Caco-2 (cell line): ENCODE measurements around the gene POGZ. TPM values are rescaled to one million over a fixed set of nuclear protein-coding genes. Genes with fewer than 3 reads are reported as not detected.
"Not testable (repeated sequence)": the region's sequence is repeated elsewhere in the genome, so short reads cannot be mapped to it uniquely, and the experiment has no call there.

ENCODE experiments used
- BruUV-seq: library from RNA; stranded (reverse); fragments of 400-500 nt; replicated peaks from 2 replicates; lab custom pipeline; 2021; lab: Mats Ljungman, UMichigan
- CTCF ChIA-PET: fragments of 300-600 bp; sonication (Branson Sonifier 250); formaldehyde crosslinking; loops from one replicate; lab custom pipeline; 2022; ENCODE audit warnings: antibody characterized with exemption; lab: Charles Lee
- POLR2A ChIA-PET: fragments of 300-600 bp; sonication (Branson Sonifier 250); formaldehyde crosslinking; loops from one replicate; lab custom pipeline; 2022; ENCODE audit warnings: antibody characterized with exemption; lab: Charles Lee
- DNase-seq, 2 experiments: peaks; one replicate each; pipeline versions ENCODE4 v3.0.0 to v3.0.0-alpha.2; 2020 to 2022
- H3K27me3 ChIP-seq: replicated peaks from 2 replicates; pipeline ENCODE4 v1.6.0; 2011; ENCODE audit warnings: low read length; ENCODE audit not compliant: control insufficient read depth, insufficient read depth
- H3K36me3 ChIP-seq: 2 replicates; pipeline ENCODE4 v1.5.1; 2011; ENCODE audit warnings: low read length; ENCODE audit not compliant: control insufficient read depth, insufficient read depth
- H3K4me1 ChIP-seq: fragments of 250-450 bp; sonication (Bioruptor Pico); 2 replicates; pipeline ENCODE4 v1.5.1; 2020; ENCODE audit warnings: mild to moderate bottlenecking
- H3K4me3 ChIP-seq: 2 replicates; pipeline ENCODE4 v1.5.1; 2011; ENCODE audit warnings: low read depth, mild to moderate bottlenecking, control low read depth, low read length
- H3K9me3 ChIP-seq: fragments of 250-450 bp; sonication (Bioruptor Pico); 2 replicates; pipeline ENCODE4 v1.5.1; 2020; ENCODE audit warnings: mild to moderate bottlenecking, moderate library complexity
- H3K27ac Mint-ChIP-seq: one replicate; pipeline ENCODE4 v1.8.0; 2022; ENCODE audit warnings: mixed read lengths; ENCODE audit not compliant: unreplicated experiment
- H3K27me3 Mint-ChIP-seq: one replicate; pipeline ENCODE4 v1.8.0; 2022; ENCODE audit warnings: mixed read lengths; ENCODE audit not compliant: insufficient read depth, unreplicated experiment
- H3K36me3 Mint-ChIP-seq: one replicate; pipeline ENCODE4 v1.8.0; 2022; ENCODE audit warnings: mild to moderate bottlenecking, mixed read lengths; ENCODE audit not compliant: insufficient read depth, unreplicated experiment
- H3K4me1 Mint-ChIP-seq: one replicate; pipeline ENCODE4 v1.8.0; 2022; ENCODE audit warnings: low read depth, mixed read lengths; ENCODE audit not compliant: unreplicated experiment
- H3K4me3 Mint-ChIP-seq: one replicate; pipeline ENCODE4 v1.8.0; 2022; ENCODE audit warnings: mild to moderate bottlenecking, moderate library complexity, mixed read lengths; ENCODE audit not compliant: unreplicated experiment
- H3K9me3 Mint-ChIP-seq: one replicate; pipeline ENCODE4 v1.8.0; 2022; ENCODE audit warnings: mixed read lengths; ENCODE audit not compliant: unreplicated experiment
- CTCF ChIP-seq, 2 experiments: fragments of 200-600 bp in 1 of 2; IDR thresholded peaks; 1 replicate in 1 of 2; 2 replicates in 1 of 2; pipeline versions ENCODE4 v1.5.1 to v1.8.0; 2011 to 2022; ENCODE audit warnings: antibody characterized with exemption in 1 of 2, control low read depth in 1 of 2, inconsistent platforms in 1 of 2, low read depth in 1 of 2, low read length in 1 of 2, mild to moderate bottlenecking in 1 of 2, moderate library complexity in 1 of 2; ENCODE audit not compliant: insufficient read depth in 1 of 2, severe bottlenecking in 1 of 2, unreplicated experiment in 1 of 2
- intact Hi-C: fragments of 100-400 bp; cut with micrococcal nuclease; formaldehyde crosslinking; loops from one replicate; pipeline ENCODE4 v1.10.0; 2022; ENCODE audit not compliant: unreplicated experiment
- total RNA-seq: library from RNA; stranded (reverse); gene quantifications from 2 replicates; pipeline ENCODE4 v1.2.3, GENCODE V29; 2022

Gene POGZ
- total RNA-seq, 1 experiment from 2014 or later = 80.0 TPM

DNA sequence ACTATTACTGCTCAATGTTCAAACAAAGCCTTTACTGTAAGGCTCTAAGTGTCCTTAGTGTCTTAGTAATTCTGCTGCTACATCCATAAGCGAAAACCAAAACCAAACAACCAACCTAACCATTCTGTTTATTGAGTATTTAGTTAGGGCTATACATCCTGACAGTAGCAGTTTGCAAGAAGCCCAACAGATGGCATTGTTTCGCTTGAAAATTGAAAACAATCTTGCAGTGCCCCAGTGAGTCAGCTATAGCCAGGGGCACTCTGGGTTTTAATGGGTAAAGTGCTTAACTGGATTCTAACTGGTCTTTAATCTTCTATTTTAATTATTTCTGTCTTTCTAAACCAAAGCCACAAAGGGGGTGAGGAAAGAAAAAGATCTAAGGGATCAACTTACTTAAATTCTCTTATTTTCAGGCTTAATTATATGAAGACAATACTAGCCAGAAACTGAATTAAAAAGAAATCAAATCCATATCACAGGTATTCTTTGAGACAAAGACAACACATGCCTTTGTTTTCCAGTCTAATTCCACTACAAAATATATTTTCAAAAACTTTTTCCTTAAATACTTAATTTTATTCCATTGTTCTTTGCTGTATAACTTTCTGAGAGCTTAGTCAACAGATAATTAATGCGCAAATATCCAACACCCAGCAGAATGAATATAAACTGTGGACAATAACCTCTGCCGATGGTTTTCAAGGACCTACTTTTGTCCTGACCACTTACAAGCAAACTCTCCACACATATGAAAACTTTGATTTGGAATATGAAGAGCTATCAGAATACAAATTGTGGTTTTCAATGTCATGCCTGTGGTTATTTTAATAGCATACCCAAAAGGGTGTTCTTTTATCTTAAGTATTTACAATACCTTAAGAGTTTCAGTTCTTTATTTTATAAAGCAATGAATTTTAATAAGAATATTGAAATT, 15.2 kb downstream of the POGZ start:
- no TSS peak for BruUV-seq
- intact Hi-C loops = loop anchor here (2.0 to 10.0 kb wide), 3 partner anchors 67 to 293 kb away; partner anchors contain the start of gene CGN
- Mint-ChIP-seq H3K4me3 (no peak overlapping the region), H3K36me3 (peaks cover 23% of the 10 kb centered on the region), H3K27me3 (no peaks in the 10 kb centered on the region), H3K27ac (peak overlapping the region; percentile 70), H3K4me1 (peaks cover 6% of the 10 kb centered on the region), H3K9me3 (no peaks in the 10 kb centered on the region)
- Histone ChIP-seq H3K9me3 (no peaks in the 10 kb centered on the region), H3K4me1 (peaks cover 5% of the 10 kb centered on the region; the same call in 1 of the 2 replicates), H3K27me3 (no peaks in the 10 kb centered on the region), H3K36me3 (peaks cover 3% of the 10 kb centered on the region), H3K4me3 (no peak overlapping the region)
- POLR2A ChIA-PET = interaction anchor here (1.1 kb wide), 1 partner anchor 96 kb away, joined by 6 read pairs; the partner anchor contains the start of gene TUFT1
- peak; percentile 75 to 82 for TF ChIP-seq CTCF (IDR thresholded peaks at IDR 0.05; ENCODE audit: insufficient read depth in 1 of 2, low read depth in 1 of 2, low read length in 1 of 2, severe bottlenecking in 1 of 2, unreplicated experiment in 1 of 2)
- peak; percentile 74 to 80 for DNase-seq
- CTCF ChIA-PET = interaction anchor here (0.6 to 1.1 kb wide), 5 partner anchors 30 to 96 kb away, joined by 3 to 4 read pairs (median 3); partner anchors contain the start of genes CGN and TUFT1

DNA sequence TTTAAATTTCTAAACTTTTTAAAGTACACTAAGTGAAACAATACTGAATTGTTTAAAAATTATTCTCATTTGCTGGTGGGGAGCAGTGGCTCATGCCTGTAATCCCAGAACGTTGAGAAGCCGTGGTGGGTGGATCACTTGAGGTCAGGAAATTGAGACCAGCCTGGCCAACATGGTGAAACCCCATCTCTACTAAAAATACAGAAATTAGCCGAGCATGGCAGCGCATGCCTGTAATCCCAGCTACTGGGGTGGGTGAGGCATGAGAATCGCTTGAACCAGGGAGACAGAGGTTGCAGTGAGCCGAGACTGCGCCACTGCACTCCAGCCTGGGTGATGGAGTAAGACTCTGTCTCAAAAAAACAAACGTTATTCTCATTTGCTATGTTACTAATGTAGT, 21.9 kb downstream of the POGZ start:
- H3K36me3 ChIP-seq = not testable (repeated sequence)

GRCh38 chr1:151436985-151437384, 22.3 kb downstream of the POGZ start:
- Mint-ChIP-seq H3K36me3 (peaks cover 26% of the 10 kb centered on the region), H3K27ac (no peak overlapping the region), H3K4me3 (no peak overlapping the region), H3K4me1 (no peaks in the 10 kb centered on the region), H3K27me3 (no peaks in the 10 kb centered on the region), H3K9me3 (no peaks in the 10 kb centered on the region)
- Histone ChIP-seq H3K27me3 (no peaks in the 10 kb centered on the region), H3K4me3 (no peak overlapping the region), H3K36me3 (peaks cover 3% of the 10 kb centered on the region), H3K4me1 (no peaks in the 10 kb centered on the region), H3K9me3 (no peaks in the 10 kb centered on the region)
- TF ChIP-seq CTCF (IDR thresholded peaks at IDR 0.05; ENCODE audit: insufficient read depth in 1 of 2, low read depth in 1 of 2, low read length in 1 of 2, severe bottlenecking in 1 of 2, unreplicated experiment in 1 of 2) = no peak
- intact Hi-C loops = no loop called here
- ChIA-PET POLR2A (no interaction called here), CTCF (no interaction called here)
- no peak for DNase-seq
- no TSS peak for BruUV-seq

More for the DNA sequence above, 21.9 kb downstream of the POGZ start:
- H3K4me3 ChIP-seq, H3K27ac Mint-ChIP-seq, H3K27me3 Mint-ChIP-seq, H3K4me1 ChIP-seq, H3K27me3 ChIP-seq, intact Hi-C loops, BruUV-seq, DNase-seq, POLR2A ChIA-PET, H3K9me3 ChIP-seq, CTCF ChIA-PET, H3K9me3 Mint-ChIP-seq, H3K4me1 Mint-ChIP-seq, H3K4me3 Mint-ChIP-seq: not testable (repeated sequence)
- H3K36me3 Mint-ChIP-seq = peaks cover 23% of the 10 kb centered on the region
